AG09309 (cell line): ENCODE measurements around the gene KIF6.

Experiments
- DNase-seq: peaks from one replicate; pipeline ENCODE4 v3.0.0-alpha.2; 2010; ENCODE audit warnings: low read depth
- H3K4me3 ChIP-seq: 2 replicates; pipeline ENCODE4 v1.5.1; 2011; ENCODE audit warnings: mild to moderate bottlenecking, low read depth, low read length, moderate library complexity; ENCODE audit not compliant: control insufficient read depth
- TF ChIP-seq, protein P1 (sequence below): IDR thresholded peaks from 2 replicates; pipeline ENCODE4 v1.5.1; 2011; ENCODE audit warnings: mild to moderate bottlenecking, low read depth, low read length, inconsistent platforms; ENCODE audit not compliant: insufficient read depth, control insufficient read depth; ENCODE audit errors: missing control alignments

The KIF6 gene

GRCh38 chr6:39366931-39367618, 358.1 kb downstream of the KIF6 start:
- DNase-seq, result no peak
- H3K4me3 ChIP-seq, result no peak overlapping the region
- TF ChIP-seq, protein P1, sequence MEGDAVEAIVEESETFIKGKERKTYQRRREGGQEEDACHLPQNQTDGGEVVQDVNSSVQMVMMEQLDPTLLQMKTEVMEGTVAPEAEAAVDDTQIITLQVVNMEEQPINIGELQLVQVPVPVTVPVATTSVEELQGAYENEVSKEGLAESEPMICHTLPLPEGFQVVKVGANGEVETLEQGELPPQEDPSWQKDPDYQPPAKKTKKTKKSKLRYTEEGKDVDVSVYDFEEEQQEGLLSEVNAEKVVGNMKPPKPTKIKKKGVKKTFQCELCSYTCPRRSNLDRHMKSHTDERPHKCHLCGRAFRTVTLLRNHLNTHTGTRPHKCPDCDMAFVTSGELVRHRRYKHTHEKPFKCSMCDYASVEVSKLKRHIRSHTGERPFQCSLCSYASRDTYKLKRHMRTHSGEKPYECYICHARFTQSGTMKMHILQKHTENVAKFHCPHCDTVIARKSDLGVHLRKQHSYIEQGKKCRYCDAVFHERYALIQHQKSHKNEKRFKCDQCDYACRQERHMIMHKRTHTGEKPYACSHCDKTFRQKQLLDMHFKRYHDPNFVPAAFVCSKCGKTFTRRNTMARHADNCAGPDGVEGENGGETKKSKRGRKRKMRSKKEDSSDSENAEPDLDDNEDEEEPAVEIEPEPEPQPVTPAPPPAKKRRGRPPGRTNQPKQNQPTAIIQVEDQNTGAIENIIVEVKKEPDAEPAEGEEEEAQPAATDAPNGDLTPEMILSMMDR, result no peak

GRCh38 chr6:39365281-39366074, 359.7 kb downstream of the KIF6 start:
- DNase-seq, result no peak
- no peak overlapping the region for H3K4me3 ChIP-seq
- TF ChIP-seq, protein P1, result no peak

DNA sequence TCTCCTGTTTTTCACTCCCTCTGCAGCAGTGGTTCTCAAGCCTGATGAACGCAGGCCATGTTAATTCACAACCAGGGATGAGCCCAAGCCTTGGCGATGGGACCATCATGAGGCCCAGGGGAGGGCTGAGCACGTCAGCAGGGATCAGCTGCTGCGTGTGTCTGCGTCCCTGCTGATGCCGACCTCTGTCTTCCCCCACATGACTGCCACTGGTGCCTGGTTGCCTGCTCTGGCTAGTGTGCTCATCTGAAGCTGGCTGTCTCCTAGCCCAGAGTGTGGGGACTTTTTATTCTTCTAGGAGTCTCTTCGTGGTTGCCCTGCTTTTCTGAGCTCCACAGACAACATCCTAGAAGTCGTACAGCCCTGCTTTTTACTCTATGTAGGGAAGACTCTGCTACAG, 361.9 kb downstream of the KIF6 start:
- DNase-seq, result no peak
- H3K4me3 ChIP-seq, result no peak overlapping the region
- TF ChIP-seq, protein P1, result no peak

GRCh38 chr6:39362487-39362865, 362.7 kb downstream of the KIF6 start:
- TF ChIP-seq, protein P1, result peak; percentile 27
- H3K4me3 ChIP-seq, result no peak overlapping the region
- no peak for DNase-seq

DNA sequence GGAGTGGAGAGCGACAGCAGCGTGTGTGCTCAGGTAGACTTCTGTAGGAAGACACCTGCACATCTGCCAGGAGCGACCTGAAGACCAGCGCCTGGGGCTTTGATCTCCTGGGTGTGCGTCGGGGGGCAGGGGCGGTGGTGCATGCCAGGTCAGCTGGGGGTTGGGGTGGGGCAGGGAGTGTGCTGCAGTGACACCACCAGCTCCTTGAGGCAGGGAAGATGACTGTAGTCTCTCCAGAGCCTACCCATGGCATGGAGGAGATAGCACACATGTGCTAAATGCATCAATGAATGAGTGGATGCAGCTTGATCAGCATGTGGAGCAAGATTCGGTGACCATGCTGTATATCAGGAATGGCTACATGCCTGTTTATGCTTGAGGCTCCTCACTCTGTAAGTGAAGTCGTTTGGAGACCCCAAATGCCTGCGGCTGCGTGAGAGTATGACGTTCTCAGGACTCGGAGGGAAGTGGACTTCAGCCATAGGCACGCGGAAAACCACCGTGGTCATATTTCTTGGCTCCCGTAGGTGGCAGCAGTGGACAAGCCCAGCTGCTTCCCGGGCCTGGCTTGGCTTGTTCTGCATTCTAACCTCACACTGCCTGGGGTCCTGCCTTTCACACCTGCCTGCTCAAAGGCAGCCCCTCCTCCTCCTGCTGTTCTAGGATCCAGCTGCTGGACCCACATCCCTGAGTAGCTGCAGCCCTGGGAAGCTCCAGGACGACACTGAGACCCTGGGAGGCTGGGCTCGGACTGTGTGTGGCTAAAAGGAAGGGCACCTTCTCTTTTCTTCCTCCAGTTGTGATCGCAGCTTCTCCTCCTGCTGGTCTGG, 363.3 kb downstream of the KIF6 start:
- peak; percentile 27 for DNase-seq
- H3K4me3 ChIP-seq, result no peak overlapping the region
- TF ChIP-seq, protein P1, result peak; percentile 91

GRCh38 chr6:39360378-39360777, 364.8 kb downstream of the KIF6 start:
- DNase-seq, result no peak
- H3K4me3 ChIP-seq, result no peak overlapping the region
- TF ChIP-seq, protein P1, result no peak
